ENCODE data around the gene CAPNS1. TPM values are rescaled to one million over a fixed set of nuclear protein-coding genes. Genes with fewer than 3 reads are reported as not detected.

Gene CAPNS1
- total RNA-seq, 4 donors from 2014 or later: 211 to 284 (median 266) TPM

- Histone ChIP-seq H3K27me3 (no peaks in the 10 kb centered on the region), H3K9me3 (no peaks in the 10 kb centered on the region), H3K27ac (no peak overlapping the region), H3K4me3 (no peak overlapping the region), H3K36me3 (peaks cover 0 to 52% (median 3%) of the 10 kb centered on the region in 3 donors), H3K4me1 (peaks cover 4 to 17% (median 5%) of the 10 kb centered on the region in 3 donors)
- intact Hi-C loops (cut with DNase I): no loop called here
- 94 to 100% methylated on average over 1 to 3 of the region's 3 CpGs for WGBS, 2 donors
- DNase-seq: no peak
- TF ChIP-seq CTCF (IDR thresholded peaks at IDR 0.05): no peak
- TF ChIP-seq POLR2A (IDR thresholded peaks at IDR 0.05): no peak
These were observed 31.2 kb upstream of the CAPNS1 start for GRCh38 chr19:36108684-36109083.

- Histone ChIP-seq H3K36me3 (peaks cover 0 to 48% (median 3%) of the 10 kb centered on the region in 3 donors), H3K9me3 (no peaks in the 10 kb centered on the region), H3K27me3 (no peaks in the 10 kb centered on the region), H3K27ac (no peak within 1 kb of the TSS), H3K4me1 (peaks cover 10 to 17% (median 12%) of the 10 kb centered on the region in 3 donors), H3K4me3 (no peak within 1 kb of the TSS)
- intact Hi-C loops (cut with DNase I): loop anchor here (10.0 kb wide), 1 partner anchor 56 kb away; the partner anchor contains the start of genes THAP8 and WDR62
- WGBS, 2 donors: no CpG with 5 or more reads among the region's 1 CpG
- no peak for DNase-seq
- TF ChIP-seq CTCF (IDR thresholded peaks at IDR 0.05) (no peak), POLR2A (IDR thresholded peaks at IDR 0.05) (no peak)
These were observed 29.2 kb upstream of the CAPNS1 start, which contains the start of gene OVOL3 for GRCh38 chr19:36110487-36111199. Gene OVOL3, plus strand, starts transcription at chr19:36111143. Its CDS starts 60 bp downstream, at chr19:36111203.

GRCh38 chr19:36111200-36111539, 28.7 kb upstream of the CAPNS1 start:
- Histone ChIP-seq H3K36me3 (peaks cover 0 to 48% (median 3%) of the 10 kb centered on the region in 3 donors), H3K27ac (no peak overlapping the region), H3K27me3 (no peaks in the 10 kb centered on the region), H3K4me3 (no peak overlapping the region), H3K9me3 (no peaks in the 10 kb centered on the region), H3K4me1 (peaks cover 13 to 22% (median 18%) of the 10 kb centered on the region in 3 donors)
- 82 to 88% methylated on average over 6 to 12 of the region's 13 CpGs for WGBS, 2 donors
- intact Hi-C loops (cut with DNase I): loop anchor here (10.0 kb wide), 1 partner anchor 56 kb away; the partner anchor contains the start of genes THAP8 and WDR62
- no peak for DNase-seq
- TF ChIP-seq POLR2A (IDR thresholded peaks at IDR 0.05): no peak
- TF ChIP-seq CTCF (IDR thresholded peaks at IDR 0.05): no peak

- TF ChIP-seq POLR2A (IDR thresholded peaks at IDR 0.05) (no peak), CTCF (IDR thresholded peaks at IDR 0.05) (no peak)
- peaks cover 22 to 37% (median 24%) of the 10 kb centered on the region in 3 donors for H3K4me1 ChIP-seq
- peaks cover 0 to 52% (median 3%) of the 10 kb centered on the region in 3 donors for H3K36me3 ChIP-seq
- no peaks in the 10 kb centered on the region for H3K27me3 ChIP-seq
- WGBS, 2 donors: 100% methylated on average over 1 of the region's 10 CpGs; no CpG with 5 or more reads in 1 of the 2 donors
- intact Hi-C loops (cut with DNase I): loop anchor here (10.0 kb wide), 1 partner anchor 58 kb away; the partner anchor contains the start of genes THAP8 and WDR62
- H3K4me3 ChIP-seq: no peak overlapping the region
- H3K27ac ChIP-seq: no peak overlapping the region
- no peak for DNase-seq
- H3K9me3 ChIP-seq: no peaks in the 10 kb centered on the region
These were observed 27.2 kb upstream of the CAPNS1 start for GRCh38 chr19:36112678-36113077.

- H3K4me3 ChIP-seq: peak overlapping the region in 3 of 4 donors; percentile 77 to 92 (median 89)
- no peak for TF ChIP-seq CTCF (IDR thresholded peaks at IDR 0.05)
- TF ChIP-seq POLR2A (IDR thresholded peaks at IDR 0.05): no peak
- H3K4me1 ChIP-seq: peaks cover 22 to 37% (median 24%) of the 10 kb centered on the region in 3 donors
- H3K9me3 ChIP-seq: no peaks in the 10 kb centered on the region
- WGBS, 2 donors: 93 to 100% methylated on average over 3 to 25 of the region's 34 CpGs
- intact Hi-C loops (cut with DNase I): loop anchor here (10.0 kb wide), 1 partner anchor 59 kb away; the partner anchor contains the start of genes THAP8 and WDR62
- peak overlapping the region in 2 of 4 donors; percentile 93 to 96 for H3K27ac ChIP-seq
- no peaks in the 10 kb centered on the region for H3K27me3 ChIP-seq
- peaks cover 4 to 59% (median 6%) of the 10 kb centered on the region in 3 donors for H3K36me3 ChIP-seq
- no peak for DNase-seq
These were observed 26.4 kb upstream of the CAPNS1 start for GRCh38 chr19:36113425-36113824.
